DND-41 (cell line): ENCODE data around the gene WIPI1.
A peak's percentile ranks its signal among the peaks of the same experiment; 100 is the strongest.

Source experiments
- ATAC-seq: fragments of 200-7000 bp; cut with Tn5 transposase; 3 replicates; pipeline ENCODE4 v1.9.1; 2021; ENCODE audit warnings: low read depth; ENCODE audit not compliant: insufficient read depth
- DNase-seq: peaks from one replicate; pipeline ENCODE4 v3.0.0-alpha.2; 2020
- H2AFZ ChIP-seq: 2 replicates; pipeline ENCODE4 v1.6.0; 2012; ENCODE audit warnings: low read depth, low read length
- H3K27ac ChIP-seq: 2 replicates; pipeline ENCODE4 v1.5.1; 2012; ENCODE audit warnings: low read length, inconsistent platforms
- H3K27me3 ChIP-seq: fragments of 200-600 bp; sonication (generic); 2 replicates; pipeline ENCODE4 v1.6.0; 2012; ENCODE audit warnings: low read length, mild to moderate bottlenecking, inconsistent platforms; ENCODE audit not compliant: insufficient read depth, poor library complexity
- H3K36me3 ChIP-seq: 2 replicates; pipeline ENCODE4 v1.5.1; 2012; ENCODE audit warnings: low read length, inconsistent platforms; ENCODE audit not compliant: insufficient read depth
- H3K4me1 ChIP-seq: 2 replicates; pipeline ENCODE4 v1.5.1; 2012; ENCODE audit warnings: mild to moderate bottlenecking, low read length; ENCODE audit not compliant: insufficient read depth
- H3K4me2 ChIP-seq: 2 replicates; pipeline ENCODE4 v1.6.0; 2012; ENCODE audit warnings: mild to moderate bottlenecking, moderate library complexity, low read length, inconsistent platforms; ENCODE audit not compliant: insufficient read depth
- H3K4me3 ChIP-seq, 2 experiments: fragments of 200-600 bp in 1 of 2; shearing (Covaris generic) in 1 of 2; 2 replicates each; pipeline ENCODE4 v1.5.1; 2012 to 2016; ENCODE audit warnings: inconsistent platforms in 2 of 2, low read length in 2 of 2, mild to moderate bottlenecking in 2 of 2, low read depth in 1 of 2, moderate library complexity in 1 of 2
- H3K79me2 ChIP-seq: 2 replicates; pipeline ENCODE4 v1.6.0; 2012; ENCODE audit warnings: low read length, inconsistent platforms; ENCODE audit not compliant: insufficient read depth
- H3K9ac ChIP-seq: 2 replicates; pipeline ENCODE4 v1.6.0; 2012; ENCODE audit warnings: low read depth, mild to moderate bottlenecking, inconsistent platforms, low read length, moderate library complexity
- H3K9me3 ChIP-seq: 2 replicates; pipeline ENCODE4 v1.5.1; 2012; ENCODE audit warnings: low read length, moderate library complexity, mild to moderate bottlenecking, inconsistent platforms; ENCODE audit not compliant: insufficient read depth, severe bottlenecking
- H4K20me1 ChIP-seq: 2 replicates; pipeline ENCODE4 v1.6.0; 2012; ENCODE audit warnings: low read length; ENCODE audit not compliant: insufficient read depth
- EZH2 ChIP-seq: IDR thresholded peaks from 3 replicates; pipeline ENCODE4 v1.6.1; 2012; ENCODE audit warnings: borderline replicate concordance, low read depth, mild to moderate bottlenecking, moderate library complexity, low read length, inconsistent platforms; ENCODE audit not compliant: severe bottlenecking
- TF ChIP-seq, protein P1 (sequence below): IDR thresholded peaks from 2 replicates; pipeline ENCODE4 v1.5.1; 2012; ENCODE audit warnings: borderline replicate concordance, low read length, moderate library complexity, mild to moderate bottlenecking; ENCODE audit not compliant: poor library complexity, severe bottlenecking; ENCODE audit errors: extremely low read depth

The WIPI1 gene

DNA sequence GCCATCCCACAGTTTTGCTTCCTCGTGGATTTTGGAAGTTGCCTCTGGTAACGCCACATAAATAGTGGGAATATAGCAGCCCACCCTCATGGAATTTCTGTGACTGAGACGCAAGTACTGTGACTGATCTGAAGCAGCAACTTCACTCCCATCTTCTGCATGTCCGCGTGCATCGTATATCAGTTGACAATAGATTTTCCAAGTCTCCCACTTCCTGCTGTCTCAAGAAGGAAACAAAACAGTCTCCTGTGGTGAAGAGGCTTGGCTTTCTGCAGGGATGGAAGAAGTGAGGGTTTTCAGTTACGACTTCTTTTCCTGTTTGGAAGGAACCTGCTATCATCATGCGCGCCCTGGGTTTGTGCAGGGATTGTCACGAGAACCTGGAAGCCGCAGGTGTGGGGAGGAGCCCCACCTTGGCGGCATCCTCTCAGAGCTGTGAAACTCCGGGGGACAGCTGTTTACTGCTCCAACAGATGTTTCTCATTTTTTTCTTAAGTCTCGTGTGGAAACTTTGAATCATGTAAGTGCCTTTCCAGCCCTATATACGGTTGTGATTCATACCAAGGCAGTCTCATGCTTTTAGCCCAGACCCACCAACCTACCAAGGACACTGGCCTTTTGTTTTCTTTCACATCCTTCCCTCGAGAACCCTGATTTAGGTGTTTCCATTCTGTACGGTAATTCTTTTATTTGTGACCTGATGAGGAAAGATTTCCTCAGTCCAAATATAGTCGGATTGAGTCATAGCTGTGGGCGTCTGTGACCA lies 57.5 kb downstream of the WIPI1 start:
- peaks cover 8% of the 10 kb centered on the region for H3K9me3 ChIP-seq

DNA sequence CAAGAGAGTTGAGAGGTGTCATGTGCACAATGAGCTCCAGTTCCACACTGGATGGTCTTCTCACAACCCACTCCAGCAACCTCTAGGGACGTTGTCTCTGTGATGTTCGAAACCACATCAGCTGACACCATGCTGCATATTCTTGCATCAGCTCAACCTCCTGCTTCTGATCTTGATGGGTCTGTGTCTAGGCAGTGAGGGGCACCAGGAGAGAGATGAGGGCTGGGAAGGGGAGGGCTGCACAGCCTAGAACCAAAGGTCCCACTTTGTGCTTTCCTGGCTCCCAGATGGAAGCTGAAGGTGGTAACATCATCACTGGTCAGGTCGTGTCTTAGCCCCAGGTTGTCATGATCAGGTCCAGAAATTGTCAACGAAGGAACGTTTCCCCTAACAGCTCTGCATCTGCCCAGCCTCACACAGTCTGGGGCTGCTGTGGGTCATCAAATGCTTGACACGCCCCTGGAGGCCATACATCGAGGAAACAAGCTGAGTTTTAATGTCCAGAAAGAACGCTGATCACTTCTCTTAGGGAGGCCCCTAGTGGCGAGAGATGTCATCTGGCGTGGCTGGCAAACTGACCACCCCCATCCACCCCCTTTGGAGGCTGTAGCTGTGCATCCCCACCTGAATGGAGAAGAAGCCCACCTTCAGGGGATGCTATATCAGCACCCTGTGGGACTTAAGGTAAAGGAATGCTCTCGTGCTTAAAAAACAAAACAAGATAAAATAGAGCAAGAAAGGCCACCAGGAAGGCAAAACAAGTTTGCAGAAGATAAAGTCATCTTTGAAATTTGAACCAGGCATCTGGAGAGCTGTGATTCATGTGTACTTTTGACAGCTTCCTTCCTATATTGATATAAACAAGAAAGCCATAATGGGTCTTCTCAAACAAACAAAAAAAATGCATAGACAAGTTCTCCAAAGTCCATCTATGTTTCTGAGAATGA lies 58.3 kb downstream of the WIPI1 start:
- Histone ChIP-seq H3K4me3 (no peak overlapping the region), H4K20me1 (no peaks in the 10 kb centered on the region), H3K27ac (peak overlapping the region; percentile 92), H3K79me2 (no peaks in the 10 kb centered on the region), H3K36me3 (peaks cover 9% of the 10 kb centered on the region), H3K9ac (peak overlapping the region; percentile 44), H3K9me3 (peaks cover 9% of the 10 kb centered on the region), H3K4me2 (peak overlapping the region; percentile 35), H3K27me3 (no peaks in the 10 kb centered on the region), H2AFZ (no peak overlapping the region), H3K4me1 (peaks cover 51% of the 10 kb centered on the region)
- TF ChIP-seq, protein P1, sequence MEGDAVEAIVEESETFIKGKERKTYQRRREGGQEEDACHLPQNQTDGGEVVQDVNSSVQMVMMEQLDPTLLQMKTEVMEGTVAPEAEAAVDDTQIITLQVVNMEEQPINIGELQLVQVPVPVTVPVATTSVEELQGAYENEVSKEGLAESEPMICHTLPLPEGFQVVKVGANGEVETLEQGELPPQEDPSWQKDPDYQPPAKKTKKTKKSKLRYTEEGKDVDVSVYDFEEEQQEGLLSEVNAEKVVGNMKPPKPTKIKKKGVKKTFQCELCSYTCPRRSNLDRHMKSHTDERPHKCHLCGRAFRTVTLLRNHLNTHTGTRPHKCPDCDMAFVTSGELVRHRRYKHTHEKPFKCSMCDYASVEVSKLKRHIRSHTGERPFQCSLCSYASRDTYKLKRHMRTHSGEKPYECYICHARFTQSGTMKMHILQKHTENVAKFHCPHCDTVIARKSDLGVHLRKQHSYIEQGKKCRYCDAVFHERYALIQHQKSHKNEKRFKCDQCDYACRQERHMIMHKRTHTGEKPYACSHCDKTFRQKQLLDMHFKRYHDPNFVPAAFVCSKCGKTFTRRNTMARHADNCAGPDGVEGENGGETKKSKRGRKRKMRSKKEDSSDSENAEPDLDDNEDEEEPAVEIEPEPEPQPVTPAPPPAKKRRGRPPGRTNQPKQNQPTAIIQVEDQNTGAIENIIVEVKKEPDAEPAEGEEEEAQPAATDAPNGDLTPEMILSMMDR, result peak; percentile 71
- TF ChIP-seq EZH2, result no peak
- DNase-seq (peak; percentile 89), ATAC-seq (peak; percentile 86)

More for the DNA sequence above, 57.5 kb downstream of the WIPI1 start:
- Histone ChIP-seq H3K79me2 (no peaks in the 10 kb centered on the region), H2AFZ (no peak overlapping the region), H3K27me3 (no peaks in the 10 kb centered on the region), H3K4me1 (peaks cover 51% of the 10 kb centered on the region), H3K4me3 (no peak overlapping the region), H3K4me2 (no peak overlapping the region), H3K36me3 (peaks cover 4% of the 10 kb centered on the region), H3K9ac (peak overlapping the region; percentile 44; the same call in 1 of the 2 replicates), H3K27ac (peak overlapping the region; percentile 92), H4K20me1 (no peaks in the 10 kb centered on the region)
- TF ChIP-seq, protein P1, result no peak
- no peak for TF ChIP-seq EZH2
- peak; percentile 49 for DNase-seq
- no peak for ATAC-seq

DNA sequence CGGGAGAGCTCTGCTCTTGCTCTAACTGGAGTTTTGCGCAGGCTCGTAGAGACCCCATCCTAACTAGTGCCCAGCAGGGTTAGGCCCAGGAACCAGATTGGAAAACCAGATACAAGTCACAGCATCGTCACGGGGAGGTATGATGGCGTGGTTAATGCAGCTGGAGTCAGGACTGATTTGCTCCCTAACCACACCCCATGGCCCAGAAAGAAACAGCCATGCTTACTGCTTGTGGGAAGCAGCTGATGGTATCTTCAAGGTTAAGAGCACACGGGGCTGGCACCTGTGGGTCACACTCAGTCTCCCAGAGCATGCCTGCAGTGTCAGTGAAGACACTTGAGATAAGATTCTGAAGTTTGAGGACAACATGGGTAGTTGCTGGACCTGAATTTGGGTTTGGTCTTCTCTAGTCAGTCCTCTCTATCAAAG lies 60.2 kb downstream of the WIPI1 start:
- H3K9me3 ChIP-seq, result peaks cover 9% of the 10 kb centered on the region
- peaks cover 51% of the 10 kb centered on the region for H3K4me1 ChIP-seq
- H3K27me3 ChIP-seq, result no peaks in the 10 kb centered on the region
- TF ChIP-seq EZH2, result no peak
- TF ChIP-seq, protein P1, result no peak
- peak overlapping the region; percentile 7; the same call in 1 of the 2 replicates for H3K9ac ChIP-seq
- peak overlapping the region; percentile 63 for H3K27ac ChIP-seq
- peaks cover 9% of the 10 kb centered on the region for H3K36me3 ChIP-seq
- ATAC-seq, result peak; percentile 82
- H2AFZ ChIP-seq, result no peak overlapping the region
- H3K79me2 ChIP-seq, result no peaks in the 10 kb centered on the region
- peak; percentile 87 for DNase-seq
- no peak overlapping the region for H3K4me3 ChIP-seq
- no peaks in the 10 kb centered on the region for H4K20me1 ChIP-seq
- peak overlapping the region; percentile 43 for H3K4me2 ChIP-seq
